Activated T-cell treated with anti-CD3 and anti-CD28 coated beads, Interleukin-2, amount 50 U/mL, for 72 hours (primary cell): ENCODE data around the gene NKX2-2. TPM values are rescaled to one million over a fixed set of nuclear protein-coding genes. Genes with fewer than 3 reads are reported as not detected.

Experiments
- ATAC-seq, 2 donors: fragments of 150-1000 bp; cut with Tn5 transposase; replicated peaks in 1 of 2; 2 replicates each; pipeline ENCODE4 v1.10.0; 2021; ENCODE audit warnings: moderate library complexity in 2 of 2, mild to moderate bottlenecking in 1 of 2
- DNase-seq, 2 donors: peaks; one replicate each; pipeline ENCODE4 v3.0.0; 2021 to 2022; ENCODE audit warnings: mixed read lengths in 1 of 2
- H3K27ac Mint-ChIP-seq: one replicate; pipeline ENCODE4 v1.8.0; 2022; ENCODE audit warnings: mild to moderate bottlenecking, moderate library complexity, mixed read lengths
- H3K27me3 Mint-ChIP-seq: one replicate; pipeline ENCODE4 v1.8.0; 2022; ENCODE audit warnings: low read depth, mixed read lengths
- H3K36me3 Mint-ChIP-seq, 2 donors: one replicate each; pipeline ENCODE4 v1.8.0; 2022; ENCODE audit warnings: mixed read lengths in 2 of 2, mild to moderate bottlenecking in 1 of 2; ENCODE audit not compliant: insufficient read depth in 2 of 2
- H3K4me1 Mint-ChIP-seq: one replicate; pipeline ENCODE4 v1.8.0; 2022; ENCODE audit warnings: low read depth, mixed read lengths
- H3K4me3 Mint-ChIP-seq, 2 donors: one replicate each; pipeline ENCODE4 v1.8.0; 2022; ENCODE audit warnings: mild to moderate bottlenecking in 2 of 2, mixed read lengths in 2 of 2, moderate library complexity in 2 of 2
- H3K9me3 Mint-ChIP-seq, 2 donors: one replicate each; pipeline ENCODE4 v1.8.0; 2022; ENCODE audit warnings: mixed read lengths in 2 of 2
- total RNA-seq, 2 donors: library from RNA; stranded (reverse); gene quantifications; one replicate each; pipeline ENCODE4 v1.2.3, GENCODE V29; 2022

Gene NKX2-2
- total RNA-seq, 2 donors from 2014 or later, result not detected

- Mint-ChIP-seq H3K36me3 (peaks cover 0 to 1% of the 10 kb centered on the region in 2 donors), H3K27me3 (peaks cover 62% of the 10 kb centered on the region), H3K9me3 (no peaks in the 10 kb centered on the region), H3K4me1 (peaks cover 47% of the 10 kb centered on the region), H3K27ac (no peak overlapping the region), H3K4me3 (peak overlapping the region; percentile 82 to 86)
- DNase-seq, result no peak
- no peak for ATAC-seq
Observed at GRCh38 chr20:21510414-21511384, 3.2 kb downstream of the NKX2-2 start.

- DNase-seq (no peak), ATAC-seq (no peak)
- Mint-ChIP-seq H3K9me3 (no peaks in the 10 kb centered on the region), H3K4me1 (peaks cover 51% of the 10 kb centered on the region), H3K36me3 (peaks cover 0 to 1% of the 10 kb centered on the region in 2 donors), H3K4me3 (peak overlapping the region; percentile 82 to 86), H3K27ac (peak overlapping the region; percentile 60), H3K27me3 (peaks cover 66% of the 10 kb centered on the region)
Observed at GRCh38 chr20:21509597-21510371, 4.1 kb downstream of the NKX2-2 start.

GRCh38 chr20:21509079-21509596 is 4.7 kb downstream of the NKX2-2 start:
- DNase-seq (no peak), ATAC-seq (no peak)
- peaks cover 49% of the 10 kb centered on the region for H3K4me1 Mint-ChIP-seq
- peaks cover 66% of the 10 kb centered on the region for H3K27me3 Mint-ChIP-seq
- peak overlapping the region; percentile 82 to 86 for H3K4me3 Mint-ChIP-seq
- H3K27ac Mint-ChIP-seq, result peak overlapping the region; percentile 60
- peaks cover 0 to 1% of the 10 kb centered on the region in 2 donors for H3K36me3 Mint-ChIP-seq
- H3K9me3 Mint-ChIP-seq, result no peaks in the 10 kb centered on the region

GRCh38 chr20:21508230-21509078 is 5.4 kb downstream of the NKX2-2 start:
- Mint-ChIP-seq H3K4me3 (peak overlapping the region; percentile 10 to 42), H3K36me3 (peaks cover 0 to 1% of the 10 kb centered on the region in 2 donors), H3K27me3 (peaks cover 70% of the 10 kb centered on the region), H3K9me3 (no peaks in the 10 kb centered on the region), H3K27ac (peak overlapping the region; percentile 13), H3K4me1 (peaks cover 51% of the 10 kb centered on the region)
- DNase-seq, result no peak
- ATAC-seq, result no peak

GRCh38 chr20:21507400-21508229 is 6.2 kb downstream of the NKX2-2 start:
- H3K4me1 Mint-ChIP-seq, result peaks cover 54% of the 10 kb centered on the region
- H3K9me3 Mint-ChIP-seq, result no peaks in the 10 kb centered on the region
- DNase-seq (no peak), ATAC-seq (no peak)
- H3K27me3 Mint-ChIP-seq, result peaks cover 73% of the 10 kb centered on the region
- H3K4me3 Mint-ChIP-seq, result peak overlapping the region; percentile 10 to 42
- H3K36me3 Mint-ChIP-seq, result peaks cover 0 to 1% of the 10 kb centered on the region in 2 donors
- H3K27ac Mint-ChIP-seq, result peak overlapping the region; percentile 77

- H3K4me3 Mint-ChIP-seq, result peak overlapping the region; percentile 74 to 80
- no peak overlapping the region for H3K27ac Mint-ChIP-seq
- peaks cover 0 to 1% of the 10 kb centered on the region in 2 donors for H3K36me3 Mint-ChIP-seq
- ATAC-seq (peak; percentile 77 to 79), DNase-seq (peak; percentile 76 to 87)
- peaks cover 44% of the 10 kb centered on the region for H3K4me1 Mint-ChIP-seq
- H3K9me3 Mint-ChIP-seq, result no peaks in the 10 kb centered on the region
- peaks cover 61% of the 10 kb centered on the region for H3K27me3 Mint-ChIP-seq
Observed at GRCh38 chr20:21505810-21506530, 7.9 kb downstream of the NKX2-2 start.

- Mint-ChIP-seq H3K4me3 (peak overlapping the region; percentile 51 to 70), H3K27ac (no peak overlapping the region), H3K36me3 (peaks cover 0 to 1% of the 10 kb centered on the region in 2 donors), H3K4me1 (peaks cover 41% of the 10 kb centered on the region), H3K9me3 (no peaks in the 10 kb centered on the region), H3K27me3 (peaks cover 64% of the 10 kb centered on the region)
- DNase-seq, result peak; percentile 84 to 87
- peak; percentile 56 to 63 for ATAC-seq
Observed at GRCh38 chr20:21505161-21505809, 8.6 kb downstream of the NKX2-2 start.

GRCh38 chr20:21504323-21504722 is 9.5 kb downstream of the NKX2-2 start:
- H3K9me3 Mint-ChIP-seq, result no peaks in the 10 kb centered on the region
- DNase-seq (no peak), ATAC-seq (no peak)
- H3K27me3 Mint-ChIP-seq, result peaks cover 61% of the 10 kb centered on the region
- no peak overlapping the region for H3K27ac Mint-ChIP-seq
- no peak overlapping the region for H3K4me3 Mint-ChIP-seq
- H3K36me3 Mint-ChIP-seq, result peaks cover 0 to 1% of the 10 kb centered on the region in 2 donors
- peaks cover 34% of the 10 kb centered on the region for H3K4me1 Mint-ChIP-seq

GRCh38 chr20:21503345-21503744 is 10.5 kb downstream of the NKX2-2 start:
- peaks cover 0 to 1% of the 10 kb centered on the region in 2 donors for H3K36me3 Mint-ChIP-seq
- ATAC-seq, result peak; percentile 48
- H3K27me3 Mint-ChIP-seq, result peaks cover 64% of the 10 kb centered on the region
- no peaks in the 10 kb centered on the region for H3K9me3 Mint-ChIP-seq
- peaks cover 34% of the 10 kb centered on the region for H3K4me1 Mint-ChIP-seq
- H3K4me3 Mint-ChIP-seq, result peak overlapping the region in 1 of 2 donors; percentile 42
- peak in 1 of 2 donors; percentile 39 for DNase-seq
- H3K27ac Mint-ChIP-seq, result no peak overlapping the region

- no peak overlapping the region for H3K27ac Mint-ChIP-seq
- no peaks in the 10 kb centered on the region for H3K36me3 Mint-ChIP-seq
- H3K4me1 Mint-ChIP-seq, result peaks cover 14% of the 10 kb centered on the region
- ATAC-seq (no peak), DNase-seq (no peak)
- H3K27me3 Mint-ChIP-seq, result peaks cover 53% of the 10 kb centered on the region
- H3K4me3 Mint-ChIP-seq, result no peak overlapping the region
- H3K9me3 Mint-ChIP-seq, result no peaks in the 10 kb centered on the region
Observed at GRCh38 chr20:21501184-21501583, 12.7 kb downstream of the NKX2-2 start.

GRCh38 chr20:21500599-21500998 is 13.3 kb downstream of the NKX2-2 start:
- DNase-seq (no peak), ATAC-seq (no peak)
- H3K36me3 Mint-ChIP-seq, result no peaks in the 10 kb centered on the region
- no peaks in the 10 kb centered on the region for H3K9me3 Mint-ChIP-seq
- H3K27me3 Mint-ChIP-seq, result peaks cover 53% of the 10 kb centered on the region
- no peak overlapping the region for H3K4me3 Mint-ChIP-seq
- no peak overlapping the region for H3K27ac Mint-ChIP-seq
- H3K4me1 Mint-ChIP-seq, result peaks cover 14% of the 10 kb centered on the region
